GM21381 (cell line): Measurements from ENCODE around the gene CNTN4.
A peak's percentile ranks its signal among the peaks of the same experiment; 100 is the strongest.
"Not testable (repeated sequence)": the region's sequence is repeated elsewhere in the genome, so short reads cannot be mapped to it uniquely, and the experiment has no call there.

Experiments
- ATAC-seq: cut with Tn5 transposase; IDR thresholded peaks from one replicate; pipeline ENCODE4 v1.9.1; 2021; ENCODE audit warnings: mild to moderate bottlenecking, moderate library complexity; ENCODE audit not compliant: unreplicated experiment

The CNTN4 gene

GRCh38 chr3:2889736-2890135, 791.1 kb downstream of the CNTN4 start:
- ATAC-seq: no peak

- ATAC-seq: no peak
These were observed 797.8 kb downstream of the CNTN4 start for GRCh38 chr3:2896308-2896939.

- no peak for ATAC-seq
These were observed 799.2 kb downstream of the CNTN4 start for GRCh38 chr3:2897821-2898220.

GRCh38 chr3:2898591-2899353, 800.1 kb downstream of the CNTN4 start:
- no peak for ATAC-seq

GRCh38 chr3:2904054-2904453, 805.4 kb downstream of the CNTN4 start:
- no peak for ATAC-seq

GRCh38 chr3:2908693-2909351, 810.2 kb downstream of the CNTN4 start:
- no peak for ATAC-seq

- no peak for ATAC-seq
These were observed 812.3 kb downstream of the CNTN4 start for GRCh38 chr3:2910997-2911396.

GRCh38 chr3:2915826-2916225, 817.2 kb downstream of the CNTN4 start:
- ATAC-seq: no peak

- not testable (repeated sequence) for ATAC-seq
These were observed 818.0 kb downstream of the CNTN4 start for GRCh38 chr3:2916640-2917039.

GRCh38 chr3:2920103-2920502, 821.4 kb downstream of the CNTN4 start:
- ATAC-seq: peak; percentile 61

GRCh38 chr3:2921452-2921851, 822.8 kb downstream of the CNTN4 start:
- no peak for ATAC-seq

- ATAC-seq: peak; percentile 72
These were observed 823.2 kb downstream of the CNTN4 start for GRCh38 chr3:2921903-2922302.

GRCh38 chr3:2923390-2923789, 824.7 kb downstream of the CNTN4 start:
- ATAC-seq: no peak

GRCh38 chr3:2927259-2927658, 828.6 kb downstream of the CNTN4 start:
- ATAC-seq: no peak

- ATAC-seq: no peak
These were observed 830.9 kb downstream of the CNTN4 start for GRCh38 chr3:2929574-2929973.

GRCh38 chr3:2931265-2931664, 832.6 kb downstream of the CNTN4 start:
- ATAC-seq: no peak

- no peak for ATAC-seq
These were observed 835.9 kb downstream of the CNTN4 start for GRCh38 chr3:2934541-2934940.

GRCh38 chr3:2937055-2937454, 838.4 kb downstream of the CNTN4 start:
- no peak for ATAC-seq

GRCh38 chr3:2937592-2937991, 838.9 kb downstream of the CNTN4 start:
- no peak for ATAC-seq

- no peak for ATAC-seq
These were observed 840.0 kb downstream of the CNTN4 start for GRCh38 chr3:2938711-2939110.

GRCh38 chr3:2940062-2940461, 841.4 kb downstream of the CNTN4 start:
- no peak for ATAC-seq

GRCh38 chr3:2944628-2945027, 846.0 kb downstream of the CNTN4 start:
- peak; percentile 82 for ATAC-seq
